Caco-2 (cell line): ENCODE results near the gene IGFLR1. TPM values are rescaled to one million over a fixed set of nuclear protein-coding genes. Genes with fewer than 3 reads are reported as not detected.

Source experiments
- BruUV-seq: library from RNA; stranded (reverse); fragments of 400-500 nt; replicated peaks from 2 replicates; lab custom pipeline; 2021; lab: Mats Ljungman, UMichigan
- CTCF ChIA-PET: fragments of 300-600 bp; sonication (Branson Sonifier 250); formaldehyde crosslinking; loops from one replicate; lab custom pipeline; 2022; ENCODE audit warnings: antibody characterized with exemption; lab: Charles Lee
- POLR2A ChIA-PET: fragments of 300-600 bp; sonication (Branson Sonifier 250); formaldehyde crosslinking; loops from one replicate; lab custom pipeline; 2022; ENCODE audit warnings: antibody characterized with exemption; lab: Charles Lee
- DNase-seq, 2 experiments: peaks; one replicate each; pipeline versions ENCODE4 v3.0.0 to v3.0.0-alpha.2; 2020 to 2022
- H3K27me3 ChIP-seq: replicated peaks from 2 replicates; pipeline ENCODE4 v1.6.0; 2011; ENCODE audit warnings: low read length; ENCODE audit not compliant: control insufficient read depth, insufficient read depth
- H3K36me3 ChIP-seq: 2 replicates; pipeline ENCODE4 v1.5.1; 2011; ENCODE audit warnings: low read length; ENCODE audit not compliant: control insufficient read depth, insufficient read depth
- H3K4me1 ChIP-seq: fragments of 250-450 bp; sonication (Bioruptor Pico); 2 replicates; pipeline ENCODE4 v1.5.1; 2020; ENCODE audit warnings: mild to moderate bottlenecking
- H3K4me3 ChIP-seq: 2 replicates; pipeline ENCODE4 v1.5.1; 2011; ENCODE audit warnings: low read depth, mild to moderate bottlenecking, control low read depth, low read length
- H3K9me3 ChIP-seq: fragments of 250-450 bp; sonication (Bioruptor Pico); 2 replicates; pipeline ENCODE4 v1.5.1; 2020; ENCODE audit warnings: mild to moderate bottlenecking, moderate library complexity
- H3K27ac Mint-ChIP-seq: one replicate; pipeline ENCODE4 v1.8.0; 2022; ENCODE audit warnings: mixed read lengths; ENCODE audit not compliant: unreplicated experiment
- H3K27me3 Mint-ChIP-seq: one replicate; pipeline ENCODE4 v1.8.0; 2022; ENCODE audit warnings: mixed read lengths; ENCODE audit not compliant: insufficient read depth, unreplicated experiment
- H3K36me3 Mint-ChIP-seq: one replicate; pipeline ENCODE4 v1.8.0; 2022; ENCODE audit warnings: mild to moderate bottlenecking, mixed read lengths; ENCODE audit not compliant: insufficient read depth, unreplicated experiment
- H3K4me1 Mint-ChIP-seq: one replicate; pipeline ENCODE4 v1.8.0; 2022; ENCODE audit warnings: low read depth, mixed read lengths; ENCODE audit not compliant: unreplicated experiment
- H3K4me3 Mint-ChIP-seq: one replicate; pipeline ENCODE4 v1.8.0; 2022; ENCODE audit warnings: mild to moderate bottlenecking, moderate library complexity, mixed read lengths; ENCODE audit not compliant: unreplicated experiment
- H3K9me3 Mint-ChIP-seq: one replicate; pipeline ENCODE4 v1.8.0; 2022; ENCODE audit warnings: mixed read lengths; ENCODE audit not compliant: unreplicated experiment
- CTCF ChIP-seq, 2 experiments: fragments of 200-600 bp in 1 of 2; IDR thresholded peaks; 1 replicate in 1 of 2; 2 replicates in 1 of 2; pipeline versions ENCODE4 v1.5.1 to v1.8.0; 2011 to 2022; ENCODE audit warnings: antibody characterized with exemption in 1 of 2, control low read depth in 1 of 2, inconsistent platforms in 1 of 2, low read depth in 1 of 2, low read length in 1 of 2, mild to moderate bottlenecking in 1 of 2, moderate library complexity in 1 of 2; ENCODE audit not compliant: insufficient read depth in 1 of 2, severe bottlenecking in 1 of 2, unreplicated experiment in 1 of 2
- intact Hi-C: fragments of 100-400 bp; cut with micrococcal nuclease; formaldehyde crosslinking; loops from one replicate; pipeline ENCODE4 v1.10.0; 2022; ENCODE audit not compliant: unreplicated experiment
- total RNA-seq: library from RNA; stranded (reverse); gene quantifications from 2 replicates; pipeline ENCODE4 v1.2.3, GENCODE V29; 2022

IGFLR1 gene
- total RNA-seq, 1 experiment from 2014 or later: 11.3 TPM

- Histone ChIP-seq H3K4me1 (peaks cover 11% of the 10 kb centered on the region), H3K9me3 (no peaks in the 10 kb centered on the region), H3K36me3 (0 out of 2 replicates have a peak, but pooled peaks cover under 1% of the 10 kb centered on the region), H3K4me3 (no peak overlapping the region), H3K27me3 (no peaks in the 10 kb centered on the region)
- no peak for TF ChIP-seq CTCF (IDR thresholded peaks at IDR 0.05; ENCODE audit: insufficient read depth in 1 of 2, low read depth in 1 of 2, low read length in 1 of 2, severe bottlenecking in 1 of 2, unreplicated experiment in 1 of 2)
- no peak for DNase-seq
- no peaks in the 10 kb centered on the region for H3K9me3 Mint-ChIP-seq
- no peak overlapping the region for H3K27ac Mint-ChIP-seq
- BruUV-seq: no TSS peak
- peaks cover 62% of the 10 kb centered on the region for H3K36me3 Mint-ChIP-seq
- H3K4me1 Mint-ChIP-seq: peaks cover 18% of the 10 kb centered on the region
- peak overlapping the region; percentile 93 for H3K4me3 Mint-ChIP-seq
- no peaks in the 10 kb centered on the region for H3K27me3 Mint-ChIP-seq
- intact Hi-C loops: loop anchor here (2.0 kb wide), 1 partner anchor 77 kb away; no protein-coding TSS in a partner anchor
- ChIA-PET POLR2A (interaction anchor here (0.6 kb wide), 1 partner anchor 265 kb away, joined by 6 read pairs; the partner anchor contains the start of gene SYNE4), CTCF (interaction anchor here (1.9 kb wide), 2 partner anchors 42 to 76 kb away, joined by 7 to 9 read pairs; no protein-coding TSS in a partner anchor)
These were observed 1.6 kb upstream of the IGFLR1 start for GRCh38 chr19:35743640-35744429.

DNA sequence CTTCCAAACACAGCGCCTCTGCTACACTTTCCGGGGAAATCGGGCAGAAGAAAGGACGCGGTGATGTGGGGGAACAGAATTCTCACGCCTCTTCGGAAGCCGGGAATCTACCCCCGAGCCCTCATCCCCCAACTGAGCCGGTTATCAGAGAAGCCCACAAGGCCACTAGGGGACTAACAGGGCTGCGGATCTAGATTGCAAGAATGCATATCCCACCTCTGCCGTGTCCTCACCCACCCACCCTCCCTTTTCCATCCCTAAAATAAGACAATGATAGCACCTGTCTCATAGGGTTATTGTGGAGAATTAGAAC lies 1.1 kb downstream of the IGFLR1 start:
- Mint-ChIP-seq H3K4me1 (peaks cover 11% of the 10 kb centered on the region), H3K27ac (peak overlapping the region; percentile 87), H3K36me3 (peaks cover 73% of the 10 kb centered on the region), H3K9me3 (no peaks in the 10 kb centered on the region), H3K27me3 (no peaks in the 10 kb centered on the region), H3K4me3 (peak overlapping the region; percentile 97)
- no peak for DNase-seq
- H3K36me3 ChIP-seq: peaks cover 8% of the 10 kb centered on the region; the same call in 1 of the 2 replicates
- intact Hi-C loops: loop anchor here (2.0 kb wide), 1 partner anchor 48 kb away; no protein-coding TSS in a partner anchor
- ChIA-PET POLR2A (interaction anchor here (0.6 to 1.2 kb wide), 7 partner anchors 11 to 190 kb away, joined by 3 to 7 read pairs (median 4); partner anchors contain the start of gene COX6B1), CTCF (interaction anchor here (0.5 to 1.2 kb wide), 11 partner anchors 15 to 477 kb away, joined by 3 to 13 read pairs (median 5); no protein-coding TSS in a partner anchor)
- no TSS peak for BruUV-seq
- peaks cover 8% of the 10 kb centered on the region; the same call in 1 of the 2 replicates for H3K4me1 ChIP-seq
- no peaks in the 10 kb centered on the region for H3K27me3 ChIP-seq
- H3K9me3 ChIP-seq: no peaks in the 10 kb centered on the region
- H3K4me3 ChIP-seq: peak overlapping the region; percentile 58
- TF ChIP-seq CTCF (IDR thresholded peaks at IDR 0.05; ENCODE audit: insufficient read depth in 1 of 2, low read depth in 1 of 2, low read length in 1 of 2, severe bottlenecking in 1 of 2, unreplicated experiment in 1 of 2): peak in 1 of 2 experiments; percentile 14
